GM12891 (cell line): ENCODE results near the gene SNX21.
"Not testable (repeated sequence)": the region's sequence is repeated elsewhere in the genome, so short reads cannot be mapped to it uniquely, and the experiment has no call there.

Source experiments
- DNase-seq: peaks from one replicate; pipeline ENCODE4 v3.0.0; 2011; ENCODE audit warnings: low spot score; ENCODE audit not compliant: insufficient read length
- FAIRE-seq: peaks from 2 replicates; lab custom pipeline; 2011; peaks lifted over from hg19 to GRCh38; lab: Jason Lieb, UNC
- PAX5 ChIP-seq: IDR thresholded peaks from 2 replicates; pipeline ENCODE4 v1.6.1; 2011; ENCODE audit warnings: low read length, moderate library complexity, mild to moderate bottlenecking; ENCODE audit not compliant: insufficient read depth, severe bottlenecking
- POLR2A ChIP-seq: IDR thresholded peaks from 2 replicates; pipeline ENCODE4 v1.6.1; 2011; ENCODE audit warnings: low read depth, low read length, control low read depth
- POLR2AphosphoS5 ChIP-seq: IDR thresholded peaks from 2 replicates; pipeline ENCODE4 v1.6.1; 2011; ENCODE audit warnings: low read depth, low read length, control low read depth
- POU2F2 ChIP-seq: IDR thresholded peaks from 2 replicates; pipeline ENCODE4 v1.6.1; 2011; ENCODE audit warnings: low read depth, mild to moderate bottlenecking, control low read depth, low read length, moderate library complexity
- SPI1 ChIP-seq: IDR thresholded peaks from 2 replicates; pipeline ENCODE4 v1.6.1; 2011; ENCODE audit warnings: low read depth, low read length, control low read depth
- TAF1 ChIP-seq: IDR thresholded peaks from 2 replicates; pipeline ENCODE4 v1.6.1; 2011; ENCODE audit warnings: low read depth, low read length, control low read depth

SNX21 gene

GRCh38 chr20:45860560-45861220 is 27.1 kb downstream of the SNX21 start:
- DNase-seq (no peak), FAIRE-seq (no peak)
- TF ChIP-seq POLR2AphosphoS5 (no peak), POU2F2 (no peak), PAX5 (no peak), SPI1 (no peak), POLR2A (no peak), TAF1 (no peak)

GRCh38 chr20:45861221-45862075 is 27.8 kb downstream of the SNX21 start:
- TF ChIP-seq POLR2A = no peak
- no peak for TF ChIP-seq TAF1
- no peak for TF ChIP-seq POLR2AphosphoS5
- no peak for TF ChIP-seq SPI1
- TF ChIP-seq PAX5 = no peak
- FAIRE-seq = no peak
- DNase-seq = no peak

GRCh38 chr20:45863543-45864470 is 30.2 kb downstream of the SNX21 start:
- TF ChIP-seq POU2F2 = no peak
- no peak for TF ChIP-seq POLR2AphosphoS5
- no peak for TF ChIP-seq POLR2A
- TF ChIP-seq PAX5 = no peak
- no peak for TF ChIP-seq TAF1
- TF ChIP-seq SPI1 = no peak
- DNase-seq = no peak
- FAIRE-seq = no peak

GRCh38 chr20:45866454-45866853 is 32.9 kb downstream of the SNX21 start:
- TF ChIP-seq PAX5 (no peak), POLR2A (no peak), POU2F2 (no peak)
- FAIRE-seq = no peak
- DNase-seq = no peak

- no peak for FAIRE-seq
- no peak for DNase-seq
- no peak for TF ChIP-seq POLR2A
- no peak for TF ChIP-seq SPI1
- no peak for TF ChIP-seq TAF1
- TF ChIP-seq POLR2AphosphoS5 = no peak
- no peak for TF ChIP-seq PAX5
- TF ChIP-seq POU2F2 = no peak
Observed at GRCh38 chr20:45867136-45867818, 33.7 kb downstream of the SNX21 start.

- no peak for DNase-seq
- TF ChIP-seq SPI1 = no peak
- no peak for TF ChIP-seq POU2F2
- TF ChIP-seq PAX5 = no peak
- no peak for TF ChIP-seq POLR2A
- TF ChIP-seq POLR2AphosphoS5 = no peak
- TF ChIP-seq TAF1 = no peak
- no peak for FAIRE-seq
Observed at GRCh38 chr20:45867819-45868176, 34.2 kb downstream of the SNX21 start.

- DNase-seq = no peak
- no peak for TF ChIP-seq PAX5
- FAIRE-seq = no peak
Observed at GRCh38 chr20:45872626-45873025, 39.0 kb downstream of the SNX21 start.

- FAIRE-seq (no peak), DNase-seq (no peak)
- no peak for TF ChIP-seq PAX5
- no peak for TF ChIP-seq POU2F2
- TF ChIP-seq SPI1 = no peak
- no peak for TF ChIP-seq POLR2A
- no peak for TF ChIP-seq TAF1
- no peak for TF ChIP-seq POLR2AphosphoS5
Observed at GRCh38 chr20:45873409-45874103, 40.0 kb downstream of the SNX21 start.

- DNase-seq, FAIRE-seq: not testable (repeated sequence)
Observed at GRCh38 chr20:45874104-45874481, 40.5 kb downstream of the SNX21 start.
